NCI-H2107 treated with DMSO at 0.1 percent for 48 hours (cell line): ENCODE measurements around the gene ASTN2.
"Not testable (repeated sequence)": the region's sequence is repeated elsewhere in the genome, so short reads cannot be mapped to it uniquely, and the experiment has no call there.

Source experiments
- DNase-seq: peaks from one replicate; lab custom pipeline; 2025; ENCODE audit not compliant: unreplicated experiment; lab: John Stamatoyannopoulos, UW

ASTN2 gene

DNA sequence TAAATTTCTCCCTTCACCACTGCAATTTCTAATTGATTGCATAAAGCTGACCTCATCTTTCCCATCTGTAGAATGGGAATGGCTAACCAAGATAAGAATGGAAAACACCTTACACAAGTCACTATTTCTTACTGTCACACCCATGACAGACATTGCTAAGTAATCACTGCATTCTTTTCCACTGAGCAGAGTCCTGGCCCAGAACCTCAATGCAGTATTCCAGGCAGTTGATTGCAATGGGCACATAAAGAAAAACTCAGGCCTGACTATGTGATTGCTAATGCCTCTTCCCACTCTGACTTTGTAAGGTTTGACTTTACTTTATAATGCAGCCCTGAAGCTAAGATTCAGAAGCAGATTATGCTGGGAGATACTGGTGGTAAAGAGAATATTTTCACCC is 698.4 kb downstream of the ASTN2 start:
- DNase-seq = no peak

DNA sequence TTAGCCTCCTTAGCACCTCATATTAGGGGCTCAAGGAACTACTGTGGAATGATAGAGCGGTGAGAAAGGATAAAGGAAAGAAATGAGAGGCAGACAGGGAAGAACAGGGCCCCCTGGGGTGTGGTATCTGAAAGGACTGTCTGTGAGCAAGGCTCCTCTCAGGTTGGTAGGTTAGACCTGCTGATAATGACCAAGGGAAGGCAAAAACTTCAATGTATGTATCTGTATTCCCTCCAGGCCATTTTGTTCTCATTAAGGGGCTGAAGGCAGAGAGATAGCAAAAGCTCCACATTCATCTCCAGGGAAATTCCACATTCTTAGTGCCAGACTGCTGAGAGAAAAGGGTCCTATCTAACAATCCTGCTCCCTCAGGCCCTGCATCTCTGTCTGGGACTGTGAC is 699.1 kb downstream of the ASTN2 start:
- DNase-seq = no peak

DNA sequence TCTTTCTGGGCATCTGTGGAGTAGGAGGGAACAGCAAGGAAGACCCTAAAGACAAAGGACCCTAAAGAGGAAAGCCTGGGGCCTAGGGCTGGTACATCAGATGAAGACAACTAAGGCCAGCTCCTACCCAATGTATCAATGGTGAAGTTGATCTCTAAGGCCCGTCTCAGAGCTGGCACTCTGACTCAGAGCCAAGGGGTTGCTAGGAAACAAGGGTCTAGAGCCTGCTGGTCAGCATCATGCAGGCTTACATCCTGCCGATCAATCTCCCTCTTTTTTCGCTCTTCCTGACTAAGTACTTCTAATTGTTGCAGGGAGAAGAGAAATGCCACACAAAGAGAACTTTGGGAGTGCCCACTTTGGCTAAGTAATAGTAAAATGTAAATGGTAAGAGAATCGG is 701.6 kb downstream of the ASTN2 start:
- DNase-seq = no peak

DNA sequence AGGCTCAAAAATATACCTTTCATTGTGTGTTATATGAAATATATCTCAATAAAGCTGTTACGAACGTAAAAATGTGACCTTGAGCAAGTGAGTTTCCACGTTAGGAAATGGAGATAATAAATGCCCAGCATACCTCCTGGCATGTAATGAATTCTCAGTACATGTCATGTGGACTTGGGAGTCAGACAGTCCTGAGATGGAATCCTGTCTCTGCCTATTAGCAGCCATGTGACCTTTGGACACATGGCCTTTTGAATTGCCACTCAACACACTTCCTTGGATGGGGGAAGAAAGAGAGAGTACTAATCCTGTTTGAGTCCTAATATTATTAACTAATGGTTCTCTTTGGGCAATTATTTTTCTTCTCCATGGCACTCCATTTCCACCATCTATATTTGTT is 702.1 kb downstream of the ASTN2 start:
- no peak for DNase-seq

DNA sequence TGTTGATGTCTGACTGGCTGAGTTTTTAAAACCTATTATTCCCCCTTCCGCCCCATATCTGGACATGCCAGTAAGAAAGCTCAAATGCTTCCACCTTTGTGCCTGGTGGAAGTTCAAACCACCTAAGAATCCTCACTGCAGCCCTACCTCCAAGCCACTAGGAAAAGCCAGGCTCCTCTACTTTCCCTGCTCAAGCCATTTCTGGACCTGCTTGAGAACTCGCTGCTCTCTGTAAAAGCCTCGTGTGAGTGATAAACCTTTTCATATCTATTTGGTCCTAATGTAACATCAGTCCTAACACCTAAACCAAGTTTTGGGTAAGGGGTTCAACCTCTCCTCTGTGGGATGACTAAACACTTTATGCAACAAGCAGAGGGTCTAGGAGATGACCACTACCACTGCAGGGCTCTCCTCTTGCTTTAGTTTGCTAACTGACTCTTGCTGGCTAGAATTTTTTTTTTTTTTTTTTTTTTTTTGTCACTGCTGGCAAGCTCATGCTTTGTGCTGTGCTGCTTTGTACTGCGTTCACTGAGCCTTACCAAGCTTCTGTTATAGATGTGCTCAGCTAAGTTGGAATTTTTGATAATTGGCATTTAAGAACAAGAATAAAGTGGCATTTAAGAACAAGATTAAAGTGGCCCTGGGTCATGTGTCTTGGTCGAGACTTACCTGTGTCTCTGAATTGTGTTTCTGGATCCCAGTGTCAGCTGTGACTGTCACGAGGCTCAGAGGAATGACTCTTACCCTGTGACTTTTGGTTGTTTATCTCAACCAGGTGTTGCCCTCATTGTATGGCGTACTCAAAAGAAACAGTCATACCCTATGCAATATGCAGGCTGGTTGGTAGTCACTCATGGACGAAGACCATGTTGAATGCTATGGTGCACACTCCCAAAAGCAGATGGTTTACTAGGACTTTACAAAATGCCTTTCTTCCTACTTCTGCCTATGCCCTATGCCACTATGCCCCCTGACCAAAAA is 708.3 kb downstream of the ASTN2 start:
- no peak for DNase-seq

DNA sequence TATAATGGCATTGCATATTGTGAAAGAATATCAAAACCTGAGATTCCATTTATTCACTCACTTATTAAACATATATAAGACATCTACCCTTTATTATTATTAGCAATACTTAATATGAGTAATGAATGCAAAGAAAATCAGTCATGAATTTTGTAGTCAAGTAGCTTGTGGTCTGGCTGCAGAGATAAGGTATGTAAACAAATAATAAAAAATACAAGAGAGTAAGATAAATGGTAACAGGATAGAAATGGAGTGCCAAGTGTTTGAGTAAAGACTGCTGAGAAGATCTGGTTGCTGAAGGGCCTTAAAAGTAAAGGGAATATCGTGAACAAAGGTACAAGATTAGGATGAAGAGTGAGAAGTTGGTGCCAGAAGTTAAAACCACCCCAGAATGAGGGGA is 709.3 kb downstream of the ASTN2 start:
- DNase-seq = no peak

DNA sequence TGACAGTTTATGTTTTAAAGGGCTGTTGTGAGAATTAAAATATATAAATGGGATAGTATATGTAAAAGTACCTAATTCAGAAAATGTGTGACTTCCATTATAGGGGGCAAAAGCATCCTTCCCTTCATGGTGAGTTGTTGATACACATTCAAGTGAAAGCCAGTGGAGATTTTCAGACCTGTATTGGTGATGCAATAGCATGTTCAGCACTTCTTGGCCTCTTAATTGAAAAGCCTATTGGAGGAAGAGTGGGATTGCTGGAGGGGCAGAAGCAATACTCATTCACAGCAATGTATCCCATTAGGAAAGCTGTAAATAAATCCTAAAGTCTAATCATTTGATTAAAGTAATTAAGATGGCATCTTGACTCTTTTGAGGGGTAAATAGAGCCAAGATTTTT is 710.4 kb downstream of the ASTN2 start:
- no peak for DNase-seq

DNA sequence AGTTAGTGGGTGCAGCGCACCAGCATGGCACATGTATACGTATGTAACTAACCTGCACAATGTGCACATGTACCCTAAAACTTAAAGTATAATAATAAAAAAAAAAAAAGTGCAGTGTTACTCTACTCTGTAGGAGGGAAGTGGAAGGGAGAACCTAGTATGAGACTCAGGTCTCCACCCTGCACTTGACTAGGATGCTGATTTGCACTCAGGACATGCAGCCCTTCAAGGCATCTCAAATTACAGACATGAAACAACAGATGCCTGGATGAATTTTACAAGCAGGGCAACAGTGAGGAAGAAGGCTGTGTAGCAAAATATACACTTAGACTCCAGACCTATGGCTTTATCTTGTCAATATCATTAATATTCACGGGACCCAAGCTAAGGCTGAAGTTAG is 711.2 kb downstream of the ASTN2 start:
- DNase-seq = no peak

DNA sequence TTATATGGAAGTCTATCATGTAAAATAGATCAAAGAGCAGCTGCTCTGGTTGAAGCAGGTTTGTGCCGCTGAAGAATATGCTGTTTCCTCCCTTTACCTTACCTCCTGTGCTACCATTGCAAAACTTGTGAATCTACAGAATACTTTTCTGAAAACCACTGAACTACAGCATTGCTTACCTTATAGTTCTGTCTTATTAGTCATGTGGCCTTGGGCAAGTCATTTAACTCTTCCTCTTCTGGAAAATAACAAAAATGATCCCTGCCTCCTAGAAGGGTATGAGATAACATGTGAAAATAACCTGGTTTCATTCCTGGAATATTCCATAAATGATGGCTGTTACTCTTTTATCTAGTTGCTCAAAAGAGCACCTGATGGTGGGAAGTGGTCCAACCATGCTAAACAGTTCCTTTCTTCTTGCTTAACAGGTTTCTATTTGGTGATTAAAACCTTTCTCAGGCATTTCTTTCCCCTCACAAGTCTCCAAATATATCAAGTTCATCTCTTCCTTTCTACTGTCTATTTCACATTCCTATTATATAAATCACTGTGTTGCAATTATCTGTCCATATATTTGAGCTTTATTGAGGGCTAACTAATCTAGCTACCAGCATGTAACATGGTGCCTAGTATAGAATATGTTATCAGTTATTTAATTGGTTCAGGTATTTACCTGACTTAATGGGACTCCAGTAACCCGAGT is 712.8 kb downstream of the ASTN2 start:
- no peak for DNase-seq

DNA sequence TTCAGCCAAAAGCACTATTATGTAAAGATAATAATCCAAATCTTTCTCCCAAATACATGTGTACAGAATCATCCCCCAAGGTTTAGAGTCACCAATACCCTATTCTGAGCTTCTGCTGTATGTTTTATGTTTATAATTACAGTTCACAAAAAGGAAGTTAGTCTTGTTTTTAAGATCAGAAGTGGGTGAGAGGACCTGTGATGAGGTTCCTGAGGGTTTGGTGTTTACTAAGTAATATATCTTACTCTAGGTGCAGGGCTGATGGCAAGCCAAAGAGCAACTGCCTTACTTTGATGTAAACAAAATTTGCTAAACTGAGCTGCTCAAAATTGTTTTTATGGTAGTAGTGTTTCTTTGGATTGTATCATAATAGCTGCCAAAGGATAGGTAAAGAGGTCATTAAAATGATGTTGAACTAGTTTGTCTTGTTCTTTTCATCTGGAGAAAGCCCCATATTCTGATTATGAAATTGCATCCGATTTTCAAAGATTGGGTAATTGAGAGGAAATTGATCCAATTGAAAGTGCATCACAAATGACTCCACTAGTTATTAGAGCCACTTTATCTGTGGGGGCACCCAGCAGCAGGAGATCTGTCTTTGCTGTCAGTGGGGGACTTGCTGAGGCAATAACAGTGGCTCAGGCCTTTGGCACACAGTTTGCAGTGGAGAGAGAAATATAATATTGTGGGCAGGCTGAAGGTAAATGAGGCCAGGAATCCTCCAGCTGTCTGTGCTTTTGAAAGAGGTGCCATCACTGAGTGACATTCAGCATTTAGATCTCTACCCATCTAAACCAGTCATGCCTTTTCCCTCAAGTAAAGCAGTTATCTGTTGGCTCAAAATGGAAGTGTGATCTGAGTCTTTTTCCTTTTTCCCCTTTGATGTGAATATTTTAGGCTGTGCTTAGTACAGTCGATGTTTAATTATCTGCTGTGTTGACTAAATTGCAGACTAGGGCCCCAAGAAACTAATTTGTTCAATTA is 713.7 kb downstream of the ASTN2 start:
- no peak for DNase-seq

DNA sequence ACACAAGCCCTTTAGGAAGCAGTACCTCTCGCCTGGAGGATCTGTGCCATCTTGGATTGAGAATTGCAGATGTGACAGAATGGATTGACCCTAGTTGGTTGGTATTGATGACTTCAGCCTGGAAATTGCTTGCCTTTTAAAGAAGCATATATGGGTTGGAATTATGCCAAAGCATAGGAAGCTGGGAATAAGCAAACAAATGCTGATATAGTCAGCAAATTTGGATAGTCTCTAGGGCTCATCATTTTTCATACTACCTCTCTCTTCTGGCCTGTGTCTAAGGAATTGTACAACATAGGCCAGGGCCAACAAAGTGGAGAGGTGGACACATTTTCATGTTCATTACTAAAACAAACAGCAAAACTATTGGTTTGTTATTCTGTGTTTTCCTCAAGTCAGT is 714.6 kb downstream of the ASTN2 start:
- no peak for DNase-seq

DNA sequence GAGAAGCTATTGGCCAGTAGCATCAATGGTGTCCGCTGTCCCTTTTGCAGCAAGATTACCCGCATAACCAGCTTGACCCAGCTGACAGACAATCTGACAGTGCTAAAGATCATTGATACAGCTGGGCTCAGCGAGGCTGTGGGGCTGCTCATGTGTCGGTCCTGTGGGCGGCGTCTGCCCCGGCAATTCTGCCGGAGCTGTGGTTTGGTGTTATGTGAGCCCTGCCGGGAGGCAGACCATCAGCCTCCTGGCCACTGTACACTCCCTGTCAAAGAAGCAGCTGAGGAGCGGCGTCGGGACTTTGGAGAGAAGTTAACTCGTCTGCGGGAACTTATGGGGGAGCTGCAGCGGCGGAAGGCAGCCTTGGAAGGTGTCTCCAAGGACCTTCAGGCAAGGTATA is 717.0 kb downstream of the ASTN2 start:
- DNase-seq = no peak

DNA sequence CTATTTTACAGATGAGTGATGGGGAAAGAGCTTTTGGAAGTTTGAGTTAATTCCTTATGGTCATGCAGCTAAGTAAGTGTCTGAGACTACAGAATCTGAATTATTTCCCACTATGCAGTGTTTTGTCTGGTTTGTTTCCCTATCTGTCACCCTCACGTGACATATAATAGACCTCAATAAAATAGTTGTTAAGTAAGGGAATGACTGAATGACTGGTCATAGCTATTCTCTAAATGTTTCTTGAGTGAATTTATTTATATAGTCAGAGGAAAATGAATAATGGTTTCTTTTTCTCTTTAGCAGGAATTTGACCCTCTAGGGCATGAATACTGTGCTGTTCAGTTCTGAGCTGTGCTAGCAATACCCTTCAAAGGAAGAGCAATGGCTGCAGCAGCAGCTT is 717.5 kb downstream of the ASTN2 start:
- no peak for DNase-seq

DNA sequence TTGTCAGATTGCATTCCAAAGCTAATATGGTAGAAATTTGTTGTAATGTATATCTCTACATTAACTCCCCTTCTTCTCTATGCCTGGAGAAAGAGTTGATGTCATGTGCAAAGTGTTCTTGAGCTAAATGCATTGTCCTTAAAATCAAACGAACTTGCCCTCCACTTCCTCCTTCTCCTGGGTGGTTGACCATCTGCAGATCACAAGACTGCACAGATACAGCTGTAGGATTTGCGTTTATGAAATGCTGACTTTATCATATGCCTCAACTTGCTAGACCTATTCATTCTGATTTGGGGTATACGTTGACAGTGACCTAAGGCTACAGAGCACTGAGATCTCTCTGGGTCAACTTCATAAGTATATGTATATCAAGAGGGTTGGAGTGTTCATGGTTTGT is 719.4 kb downstream of the ASTN2 start:
- DNase-seq = no peak

DNA sequence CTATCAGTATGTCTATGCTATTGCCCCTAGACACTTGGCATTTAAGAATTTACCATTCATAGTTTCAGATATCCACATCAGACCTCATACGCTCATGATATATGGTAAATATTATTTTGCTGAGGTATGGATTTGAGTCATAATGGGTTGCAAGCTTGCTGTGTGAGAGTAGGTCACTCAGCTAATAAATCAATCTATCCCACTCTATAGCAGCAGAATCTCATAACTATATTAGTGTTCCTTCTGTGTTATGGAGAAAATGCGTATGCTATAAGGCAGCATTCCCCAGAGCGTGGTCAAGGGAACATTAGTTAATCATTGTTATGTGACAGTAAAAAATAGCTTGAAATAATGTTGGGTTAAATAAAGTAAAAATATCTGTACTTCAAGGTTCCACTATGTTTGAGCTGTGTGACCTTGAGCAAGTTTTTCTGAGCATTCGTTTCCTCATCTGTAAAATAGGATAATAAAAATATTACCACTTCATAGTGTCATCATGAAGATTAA is 720.0 kb downstream of the ASTN2 start:
- DNase-seq = no peak

DNA sequence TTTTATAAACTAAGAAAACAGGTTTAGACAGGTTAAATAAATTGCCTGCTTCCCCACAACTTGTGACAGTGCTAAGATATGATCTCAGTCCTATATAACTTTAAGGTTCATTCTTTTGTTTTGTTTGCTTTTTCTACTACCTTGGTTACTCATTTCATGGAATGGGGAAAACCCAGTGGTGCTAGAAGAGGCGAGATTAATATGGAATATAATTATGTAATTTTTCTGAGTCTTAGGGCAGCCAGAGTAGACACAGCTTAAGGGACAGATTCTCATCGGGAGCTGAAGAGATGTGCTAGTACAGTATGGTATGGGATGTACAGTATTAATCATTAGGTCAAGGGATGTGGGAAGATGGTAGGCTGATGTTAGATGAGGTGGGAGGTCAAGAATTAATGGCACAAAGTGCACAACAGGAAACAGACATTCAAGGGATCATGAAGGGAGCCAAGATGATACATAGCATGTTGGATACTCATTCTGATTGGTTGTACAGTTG is 721.6 kb downstream of the ASTN2 start:
- DNase-seq = no peak

DNA sequence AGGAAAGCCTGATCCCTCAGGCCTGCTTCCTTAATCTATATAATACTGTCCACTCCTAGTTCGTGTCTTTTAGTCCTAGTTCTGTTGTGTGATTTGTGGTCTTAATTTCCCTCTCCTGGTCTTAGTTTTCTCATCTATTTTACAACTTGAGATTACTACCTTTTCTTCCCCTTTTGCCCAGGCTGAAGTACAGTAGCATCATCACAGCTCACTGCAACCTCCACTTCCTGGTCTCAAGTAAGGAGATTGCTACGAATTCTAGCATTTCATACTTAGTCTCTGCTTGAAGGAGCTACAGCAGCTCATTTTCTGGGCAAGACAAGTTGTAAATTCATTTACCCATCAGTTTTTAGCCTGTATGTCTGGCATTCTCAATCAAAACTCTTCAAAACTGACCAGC is 722.2 kb downstream of the ASTN2 start:
- no peak for DNase-seq

DNA sequence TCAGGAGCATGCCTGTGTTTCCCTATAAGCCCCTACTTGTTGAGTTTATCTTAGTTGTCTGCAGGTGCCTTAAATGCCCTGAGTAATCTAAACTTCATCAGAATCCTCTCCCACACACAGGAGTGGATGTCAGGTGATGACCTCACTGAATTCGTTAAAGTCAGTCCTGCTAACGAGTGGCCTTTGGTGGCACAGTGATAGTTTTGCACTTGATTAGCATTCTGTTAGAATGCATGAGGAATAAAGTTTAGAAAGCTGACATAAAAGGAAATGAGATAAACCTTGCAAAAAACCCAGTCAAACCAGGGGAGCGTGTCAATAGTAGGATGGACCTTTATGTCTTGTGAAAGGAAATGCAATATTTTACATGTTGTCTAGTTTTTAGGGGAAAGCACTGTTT is 723.2 kb downstream of the ASTN2 start:
- no peak for DNase-seq

DNA sequence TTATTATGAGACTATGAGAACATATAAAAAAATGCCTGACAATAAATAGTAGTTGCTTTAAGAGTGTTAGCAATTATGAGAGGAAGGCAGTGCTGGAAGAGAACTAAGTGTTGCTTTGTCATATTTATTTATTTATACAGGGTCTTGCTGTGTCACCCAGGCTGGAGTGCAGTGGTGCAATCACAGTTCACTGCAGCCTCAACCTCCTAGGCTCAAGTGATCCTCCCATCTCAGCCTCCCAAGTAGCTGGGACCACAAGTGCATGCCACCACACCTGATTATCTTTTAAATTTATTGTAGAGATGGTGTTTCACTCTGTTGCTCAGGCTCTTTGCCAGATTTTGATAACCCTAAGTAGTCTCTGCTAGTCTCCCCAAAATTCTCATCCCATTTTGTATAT is 724.1 kb downstream of the ASTN2 start:
- DNase-seq = not testable (repeated sequence)

DNA sequence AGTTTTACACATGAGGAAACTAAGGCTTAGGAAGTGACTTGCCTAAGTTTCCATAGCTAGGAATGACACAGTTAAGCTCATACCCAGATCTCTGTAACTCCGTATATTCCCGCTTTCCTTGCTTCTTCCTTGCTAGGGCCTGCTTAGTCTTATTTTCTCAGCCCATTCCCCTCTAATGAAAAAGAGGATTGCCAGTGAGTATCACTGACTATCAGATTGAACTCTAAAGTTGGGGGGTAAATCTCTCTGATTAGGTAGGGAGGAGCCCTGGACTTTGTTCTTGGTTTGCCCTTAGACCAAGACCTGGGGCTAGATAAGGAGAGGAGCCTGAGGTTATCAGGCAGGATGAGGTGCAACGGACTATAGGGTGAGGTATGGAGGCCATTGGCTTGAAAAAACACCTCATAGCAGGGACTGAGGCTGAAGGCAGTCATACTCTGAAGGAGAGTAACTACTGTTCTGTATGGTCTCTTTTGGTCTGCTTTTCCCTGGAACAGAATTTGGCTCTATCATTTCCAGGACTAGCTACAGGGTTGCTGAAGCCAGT is 725.3 kb downstream of the ASTN2 start:
- DNase-seq = no peak
